Smooth muscle cell (in vitro differentiated cells): ENCODE data around the gene STH. TPM values are rescaled to one million over a fixed set of nuclear protein-coding genes. Genes with fewer than 3 reads are reported as not detected.

Experiments used
- DNase-seq: peaks from one replicate; lab custom pipeline; 2025; ENCODE audit not compliant: unreplicated experiment; lab: John Stamatoyannopoulos, UW
- H2AFZ ChIP-seq: fragments of 200-600 bp; sonication (generic); 2 replicates; pipeline ENCODE4 v1.6.0; 2016; ENCODE audit warnings: antibody characterized with exemption, low read depth, mild to moderate bottlenecking
- H3F3A ChIP-seq: fragments of 200-600 bp; sonication (generic); 2 replicates; pipeline ENCODE4 v1.6.0; 2017; ENCODE audit warnings: antibody characterized with exemption, low read depth
- H3K27ac ChIP-seq: fragments of 200-600 bp; sonication (generic); 2 replicates; pipeline ENCODE4 v1.5.1; 2016; ENCODE audit warnings: low read depth, mild to moderate bottlenecking
- H3K27me3 ChIP-seq: fragments of 200-600 bp; sonication (generic); 2 replicates; pipeline ENCODE4 v1.6.1; 2016; ENCODE audit warnings: low read depth, mild to moderate bottlenecking
- H3K36me3 ChIP-seq: fragments of 200-600 bp; sonication (generic); 2 replicates; pipeline ENCODE4 v1.5.1; 2016; ENCODE audit warnings: low read depth
- H3K4me1 ChIP-seq: fragments of 200-600 bp; sonication (generic); 2 replicates; pipeline ENCODE4 v1.5.1; 2016; ENCODE audit warnings: low read depth
- H3K4me2 ChIP-seq: fragments of 200-600 bp; sonication (generic); 2 replicates; pipeline ENCODE4 v1.6.0; 2016; ENCODE audit warnings: mild to moderate bottlenecking
- H3K4me3 ChIP-seq: fragments of 200-600 bp; sonication (generic); 2 replicates; pipeline ENCODE4 v1.5.1; 2016; ENCODE audit warnings: mild to moderate bottlenecking
- H3K79me2 ChIP-seq: fragments of 200-600 bp; sonication (generic); 2 replicates; pipeline ENCODE4 v1.6.0; 2016; ENCODE audit warnings: low read depth, mild to moderate bottlenecking
- H3K9ac ChIP-seq: fragments of 200-600 bp; sonication (generic); 2 replicates; pipeline ENCODE4 v1.6.0; 2016; ENCODE audit warnings: low read depth
- H3K9me3 ChIP-seq: fragments of 200-600 bp; sonication (generic); replicated peaks from 2 replicates; pipeline ENCODE4 v1.5.1; 2016; ENCODE audit warnings: low read depth
- H4K20me1 ChIP-seq: fragments of 200-600 bp; sonication (generic); 2 replicates; pipeline ENCODE4 v1.6.0; 2016; ENCODE audit warnings: low read depth
- WGBS: methylation state at CpG from one replicate; pipeline ENCODE4 v1.1.7; 2016; ENCODE audit warnings: low lambda C conversion rate; 5-methylcytosine and 5-hydroxymethylcytosine counted together
- polyA plus RNA-seq: library from polyadenylated mRNA; unstranded; fragments of >200 nt; fragmentation: Nextera tagmentation; extraction: Ambion mirVana; gene quantifications from 2 replicates; pipeline ENCODE4 v1.2.1, GENCODE V29; 2016
- total RNA-seq: library from RNA; depleted of rRNA; stranded (reverse); fragments of >200 nt; gene quantifications from 2 replicates; pipeline ENCODE4 v1.2.3, GENCODE V29; 2014
- TF ChIP-seq, protein P1 (sequence below): fragments of 200-600 bp; sonication (generic); IDR thresholded peaks from 2 replicates; pipeline ENCODE4 v1.5.1; 2017; ENCODE audit warnings: borderline replicate concordance, mild to moderate bottlenecking, antibody characterized with exemption; ENCODE audit not compliant: insufficient read depth, poor library complexity, severe bottlenecking

Gene STH
- total and polyA plus RNA-seq, 2 experiments from 2014 or later, result not detected

- Histone ChIP-seq H3F3A (no peaks in the 10 kb centered on the region), H2AFZ (no peak overlapping the region), H3K4me1 (no peaks in the 10 kb centered on the region), H3K9me3 (no peaks in the 10 kb centered on the region), H3K36me3 (no peaks in the 10 kb centered on the region), H3K9ac (no peak overlapping the region), H3K4me3 (no peak overlapping the region), H3K27ac (no peak overlapping the region), H3K27me3 (no peaks in the 10 kb centered on the region), H3K79me2 (no peaks in the 10 kb centered on the region), H4K20me1 (no peaks in the 10 kb centered on the region), H3K4me2 (no peak overlapping the region)
- TF ChIP-seq, protein P1, sequence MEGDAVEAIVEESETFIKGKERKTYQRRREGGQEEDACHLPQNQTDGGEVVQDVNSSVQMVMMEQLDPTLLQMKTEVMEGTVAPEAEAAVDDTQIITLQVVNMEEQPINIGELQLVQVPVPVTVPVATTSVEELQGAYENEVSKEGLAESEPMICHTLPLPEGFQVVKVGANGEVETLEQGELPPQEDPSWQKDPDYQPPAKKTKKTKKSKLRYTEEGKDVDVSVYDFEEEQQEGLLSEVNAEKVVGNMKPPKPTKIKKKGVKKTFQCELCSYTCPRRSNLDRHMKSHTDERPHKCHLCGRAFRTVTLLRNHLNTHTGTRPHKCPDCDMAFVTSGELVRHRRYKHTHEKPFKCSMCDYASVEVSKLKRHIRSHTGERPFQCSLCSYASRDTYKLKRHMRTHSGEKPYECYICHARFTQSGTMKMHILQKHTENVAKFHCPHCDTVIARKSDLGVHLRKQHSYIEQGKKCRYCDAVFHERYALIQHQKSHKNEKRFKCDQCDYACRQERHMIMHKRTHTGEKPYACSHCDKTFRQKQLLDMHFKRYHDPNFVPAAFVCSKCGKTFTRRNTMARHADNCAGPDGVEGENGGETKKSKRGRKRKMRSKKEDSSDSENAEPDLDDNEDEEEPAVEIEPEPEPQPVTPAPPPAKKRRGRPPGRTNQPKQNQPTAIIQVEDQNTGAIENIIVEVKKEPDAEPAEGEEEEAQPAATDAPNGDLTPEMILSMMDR, result no peak
- DNase-seq, result no peak
- WGBS, result 82% methylated on average over 3 of the region's 3 CpGs
These were observed 20.9 kb upstream of the STH start for GRCh38 chr17:45977976-45978626.

- H3K4me2 ChIP-seq, result no peak overlapping the region
- no peak overlapping the region for H2AFZ ChIP-seq
- H3K79me2 ChIP-seq, result no peaks in the 10 kb centered on the region
- no peaks in the 10 kb centered on the region for H3K36me3 ChIP-seq
- H3K9me3 ChIP-seq, result no peaks in the 10 kb centered on the region
- H3F3A ChIP-seq, result no peaks in the 10 kb centered on the region
- H3K9ac ChIP-seq, result no peak overlapping the region
- no peaks in the 10 kb centered on the region for H3K27me3 ChIP-seq
- H3K4me3 ChIP-seq, result no peak overlapping the region
- no peaks in the 10 kb centered on the region for H3K4me1 ChIP-seq
- no peaks in the 10 kb centered on the region for H4K20me1 ChIP-seq
- no peak for DNase-seq
- TF ChIP-seq, protein P1, result no peak
- H3K27ac ChIP-seq, result no peak overlapping the region
- WGBS, result 32% methylated on average over 2 of the region's 2 CpGs
These were observed 19.9 kb upstream of the STH start for GRCh38 chr17:45979137-45979536.

DNA sequence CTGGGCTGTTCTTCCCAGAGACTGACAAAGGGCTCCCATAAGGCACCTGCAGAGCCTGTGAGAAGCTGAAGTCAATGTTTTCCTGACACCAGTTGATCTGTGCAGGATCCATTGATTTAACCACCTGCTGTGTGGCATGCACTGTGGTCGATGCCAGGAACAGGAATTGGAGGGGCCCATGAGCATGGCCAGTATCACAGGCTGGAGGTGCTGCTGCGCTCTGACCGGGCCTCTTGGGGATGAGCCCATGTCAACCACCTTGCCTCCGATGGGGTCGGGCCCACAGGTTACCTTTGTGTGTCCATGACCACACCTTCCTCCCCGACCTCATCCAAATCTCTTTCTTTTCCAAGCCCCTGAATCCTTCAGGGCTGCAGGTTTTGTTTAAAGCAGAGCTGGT lies 18.2 kb upstream of the STH start:
- no peak for DNase-seq
- Histone ChIP-seq H3K4me1 (no peaks in the 10 kb centered on the region), H3K27ac (no peak overlapping the region), H3K4me3 (no peak overlapping the region), H3K9me3 (no peaks in the 10 kb centered on the region), H3K36me3 (no peaks in the 10 kb centered on the region), H4K20me1 (no peaks in the 10 kb centered on the region), H3K9ac (no peak overlapping the region), H3F3A (no peaks in the 10 kb centered on the region), H3K27me3 (no peaks in the 10 kb centered on the region), H2AFZ (no peak overlapping the region), H3K4me2 (no peak overlapping the region), H3K79me2 (no peaks in the 10 kb centered on the region)
- TF ChIP-seq, protein P1, result no peak
- WGBS, result 98% methylated on average over 6 of the region's 6 CpGs

GRCh38 chr17:45981306-45981705 lies 17.7 kb upstream of the STH start:
- Histone ChIP-seq H3K27ac (no peak overlapping the region), H2AFZ (no peak overlapping the region), H3F3A (no peaks in the 10 kb centered on the region), H4K20me1 (no peaks in the 10 kb centered on the region), H3K27me3 (no peaks in the 10 kb centered on the region), H3K4me3 (no peak overlapping the region), H3K9ac (no peak overlapping the region), H3K9me3 (no peaks in the 10 kb centered on the region), H3K4me1 (no peaks in the 10 kb centered on the region), H3K79me2 (no peaks in the 10 kb centered on the region), H3K36me3 (no peaks in the 10 kb centered on the region), H3K4me2 (no peak overlapping the region)
- TF ChIP-seq, protein P1, result no peak
- DNase-seq, result no peak
- 94% methylated on average over 7 of the region's 7 CpGs for WGBS
